Fibroblast of lung (primary cell): ENCODE results near the gene NSG2. TPM values are rescaled to one million over a fixed set of nuclear protein-coding genes. Genes with fewer than 3 reads are reported as not detected.

ENCODE experiments used
- DNase-seq, 2 donors: peaks; one replicate each; pipeline versions ENCODE4 v3.0.0 to v3.0.0-alpha.2; 2010; ENCODE audit warnings: low read depth in 2 of 2
- H2AFZ ChIP-seq: 2 replicates; pipeline ENCODE4 v1.5.1; 2012; ENCODE audit warnings: low read length, control low read depth, inconsistent platforms
- H3K27ac ChIP-seq: 2 replicates; pipeline ENCODE4 v1.5.1; 2011; ENCODE audit warnings: low read length, control low read depth; ENCODE audit not compliant: insufficient read depth
- H3K27me3 ChIP-seq: 2 replicates; pipeline ENCODE4 v1.5.1; 2011; ENCODE audit warnings: mild to moderate bottlenecking, low read length; ENCODE audit not compliant: control insufficient read depth, insufficient read depth
- H3K36me3 ChIP-seq: 2 replicates; pipeline ENCODE4 v1.5.1; 2011; ENCODE audit warnings: low read length; ENCODE audit not compliant: control insufficient read depth, insufficient read depth
- H3K4me1 ChIP-seq: 2 replicates; pipeline ENCODE4 v1.5.1; 2011; ENCODE audit warnings: low read length; ENCODE audit not compliant: control insufficient read depth, insufficient read depth; ENCODE audit errors: extremely low read depth
- H3K4me2 ChIP-seq: 2 replicates; pipeline ENCODE4 v1.5.1; 2011; ENCODE audit warnings: low read length, control low read depth; ENCODE audit not compliant: insufficient read depth; ENCODE audit errors: extremely low read depth
- H3K4me3 ChIP-seq, 4 experiments: fragments of 200-600 bp in 1 of 4; sonication (generic) in 1 of 4; replicated peaks in 1 of 4; 2 replicates each; pipeline ENCODE4 v1.5.1; 2011 to 2016; ENCODE audit warnings: low read length in 4 of 4, low read depth in 3 of 4, mild to moderate bottlenecking in 3 of 4, control low read depth in 2 of 4, inconsistent platforms in 1 of 4, mixed read lengths in 1 of 4; ENCODE audit not compliant: insufficient read depth in 1 of 4; ENCODE audit errors: control extremely low read depth in 1 of 4
- H3K79me2 ChIP-seq: 2 replicates; pipeline ENCODE4 v1.5.1; 2012; ENCODE audit warnings: mild to moderate bottlenecking, low read length, inconsistent platforms; ENCODE audit not compliant: control insufficient read depth, insufficient read depth
- H3K9ac ChIP-seq: 2 replicates; pipeline ENCODE4 v1.5.1; 2011; ENCODE audit warnings: mild to moderate bottlenecking, low read length, control low read depth; ENCODE audit not compliant: insufficient read depth
- H3K9me3 ChIP-seq: 2 replicates; pipeline ENCODE4 v1.5.1; 2012; ENCODE audit warnings: low read depth, low read length; ENCODE audit not compliant: control insufficient read depth, insufficient read depth
- H4K20me1 ChIP-seq: 2 replicates; pipeline ENCODE4 v1.5.1; 2011; ENCODE audit warnings: low read length; ENCODE audit not compliant: control insufficient read depth, insufficient read depth; ENCODE audit errors: extremely low read depth
- EZH2 ChIP-seq: IDR thresholded peaks from 2 replicates; pipeline ENCODE4 v1.5.1; 2012; ENCODE audit warnings: low read length, control low read depth, mild to moderate bottlenecking; ENCODE audit errors: missing control alignments
- polyA plus RNA-seq, 2 donors: library from polyadenylated mRNA; depleted of rRNA in 1 of 2; stranded (reverse) in 1 of 2; unstranded in 1 of 2; fragments of >200 nt; gene quantifications; 2 replicates each; pipeline ENCODE4 v1.2.1, GENCODE V29; 2011 to 2012; ENCODE audit warnings: missing spikeins in 1 of 2
- total RNA-seq: library from RNA; depleted of rRNA; stranded (reverse); fragments of >200 nt; gene quantifications from 2 replicates; pipeline ENCODE4 v1.2.1, GENCODE V29; 2014
- TF ChIP-seq, protein P1 (sequence below), 2 donors: IDR thresholded peaks in 1 of 2; conservative IDR thresholded peaks in 1 of 2; 1 replicate in 1 of 2; 2 replicates in 1 of 2; pipeline ENCODE4 v1.5.1; 2011 to 2012; ENCODE audit warnings: low read length in 2 of 2, control low read depth in 1 of 2, inconsistent platforms in 1 of 2, low read depth in 1 of 2, mild to moderate bottlenecking in 1 of 2

NSG2 gene
- total and polyA plus RNA-seq, 2 donors (not counting 1 experiment from before 2014, with no cell fraction given): not detected

DNA sequence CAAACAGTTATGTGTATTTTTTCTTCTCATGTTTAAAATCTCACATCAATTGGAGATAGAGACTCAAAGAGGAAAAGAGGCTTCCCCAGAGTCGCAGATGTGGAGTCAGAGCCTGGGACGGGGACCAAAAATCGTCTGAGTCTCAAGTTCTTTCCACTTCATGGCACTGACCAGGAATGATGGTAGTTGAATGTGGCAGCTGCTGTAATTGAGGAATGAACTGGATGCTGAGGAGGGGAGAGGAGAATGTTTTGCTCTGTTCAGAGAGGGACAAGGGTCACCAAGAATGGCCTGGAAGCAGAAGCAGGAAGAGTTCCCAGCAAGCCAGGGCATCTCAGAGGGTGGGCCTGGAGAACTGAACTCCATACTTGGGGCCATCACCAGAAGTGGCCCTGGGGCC is 103.9 kb downstream of the NSG2 start:
- H3K27me3 ChIP-seq: no peaks in the 10 kb centered on the region
- H3K4me1 ChIP-seq: no peaks in the 10 kb centered on the region
- H3K36me3 ChIP-seq: no peaks in the 10 kb centered on the region
- no peak overlapping the region for H2AFZ ChIP-seq
- no peak overlapping the region for H3K9ac ChIP-seq
- no peak overlapping the region for H3K4me3 ChIP-seq
- H3K9me3 ChIP-seq: no peaks in the 10 kb centered on the region
- DNase-seq: no peak
- TF ChIP-seq, protein P1, sequence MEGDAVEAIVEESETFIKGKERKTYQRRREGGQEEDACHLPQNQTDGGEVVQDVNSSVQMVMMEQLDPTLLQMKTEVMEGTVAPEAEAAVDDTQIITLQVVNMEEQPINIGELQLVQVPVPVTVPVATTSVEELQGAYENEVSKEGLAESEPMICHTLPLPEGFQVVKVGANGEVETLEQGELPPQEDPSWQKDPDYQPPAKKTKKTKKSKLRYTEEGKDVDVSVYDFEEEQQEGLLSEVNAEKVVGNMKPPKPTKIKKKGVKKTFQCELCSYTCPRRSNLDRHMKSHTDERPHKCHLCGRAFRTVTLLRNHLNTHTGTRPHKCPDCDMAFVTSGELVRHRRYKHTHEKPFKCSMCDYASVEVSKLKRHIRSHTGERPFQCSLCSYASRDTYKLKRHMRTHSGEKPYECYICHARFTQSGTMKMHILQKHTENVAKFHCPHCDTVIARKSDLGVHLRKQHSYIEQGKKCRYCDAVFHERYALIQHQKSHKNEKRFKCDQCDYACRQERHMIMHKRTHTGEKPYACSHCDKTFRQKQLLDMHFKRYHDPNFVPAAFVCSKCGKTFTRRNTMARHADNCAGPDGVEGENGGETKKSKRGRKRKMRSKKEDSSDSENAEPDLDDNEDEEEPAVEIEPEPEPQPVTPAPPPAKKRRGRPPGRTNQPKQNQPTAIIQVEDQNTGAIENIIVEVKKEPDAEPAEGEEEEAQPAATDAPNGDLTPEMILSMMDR (conservative IDR thresholded peaks at IDR 0.05 in 1 of 2, IDR thresholded peaks at IDR 0.05 in 1 of 2; ENCODE audit: low read depth in 1 of 2, low read length in 2 of 2): no peak
- TF ChIP-seq EZH2: no peak
- no peak overlapping the region for H3K27ac ChIP-seq
- H4K20me1 ChIP-seq: no peaks in the 10 kb centered on the region
- no peaks in the 10 kb centered on the region for H3K79me2 ChIP-seq
- H3K4me2 ChIP-seq: no peak overlapping the region

DNA sequence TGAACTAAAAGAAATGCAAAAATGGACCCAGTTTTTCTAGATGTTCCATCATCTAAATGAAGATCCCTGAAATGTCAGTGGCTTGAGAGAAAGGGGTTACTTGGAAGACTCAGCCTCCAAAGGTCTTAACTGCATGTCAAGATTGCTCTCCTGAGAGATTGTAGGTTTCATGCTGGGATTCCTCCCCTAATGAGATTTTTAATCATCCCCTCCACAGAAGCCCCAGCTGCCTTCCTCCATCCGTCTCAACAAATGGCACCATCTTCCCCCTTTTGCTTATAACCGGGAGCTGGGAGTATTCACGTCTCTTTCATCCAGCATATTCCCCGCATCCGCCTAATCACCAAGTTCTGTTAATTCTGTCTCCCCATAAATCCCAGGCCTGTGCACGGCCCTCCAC is 104.5 kb downstream of the NSG2 start:
- no peak overlapping the region for H3K4me2 ChIP-seq
- no peaks in the 10 kb centered on the region for H3K36me3 ChIP-seq

DNA sequence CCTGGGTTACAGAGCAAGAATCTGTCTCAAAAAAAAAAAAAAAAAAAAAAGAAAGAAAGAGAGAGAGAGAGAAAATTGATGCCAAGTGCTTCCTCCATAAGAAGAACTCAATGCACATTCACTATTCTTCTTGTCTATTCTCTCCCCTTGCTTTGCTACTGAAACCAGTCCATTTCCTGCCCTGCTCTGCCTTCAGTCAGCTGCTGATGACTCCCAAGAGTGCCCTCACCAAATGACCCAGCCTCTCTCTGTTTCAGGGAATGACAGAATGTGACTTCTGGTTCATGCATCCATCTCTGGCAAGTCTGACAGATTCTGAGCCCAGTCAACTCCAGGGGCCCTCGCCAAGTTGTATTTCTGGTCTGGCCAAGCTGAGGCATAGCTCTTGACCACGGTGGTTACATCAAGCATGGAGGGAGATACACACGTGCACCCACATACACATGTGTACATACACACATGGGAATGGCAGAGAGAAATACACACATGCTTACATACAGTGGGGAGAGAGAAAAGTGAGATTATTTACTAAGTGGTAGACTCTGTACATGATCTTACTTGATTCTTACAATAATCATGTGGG is 106.2 kb downstream of the NSG2 start:
- DNase-seq: no peak
- H3K4me3 ChIP-seq: no peak overlapping the region
- no peaks in the 10 kb centered on the region for H4K20me1 ChIP-seq
- H2AFZ ChIP-seq: no peak overlapping the region
- no peaks in the 10 kb centered on the region for H3K27me3 ChIP-seq
- no peaks in the 10 kb centered on the region for H3K36me3 ChIP-seq
- H3K4me2 ChIP-seq: no peak overlapping the region
- H3K27ac ChIP-seq: no peak overlapping the region
- TF ChIP-seq EZH2: no peak
- TF ChIP-seq, protein P1 (conservative IDR thresholded peaks at IDR 0.05 in 1 of 2, IDR thresholded peaks at IDR 0.05 in 1 of 2; ENCODE audit: low read depth in 1 of 2, low read length in 2 of 2): no peak
- no peaks in the 10 kb centered on the region for H3K79me2 ChIP-seq
- H3K9ac ChIP-seq: no peak overlapping the region
- no peaks in the 10 kb centered on the region for H3K4me1 ChIP-seq
- H3K9me3 ChIP-seq: no peaks in the 10 kb centered on the region

More for the DNA sequence above, 104.5 kb downstream of the NSG2 start:
- no peak for TF ChIP-seq EZH2
- TF ChIP-seq, protein P1 (conservative IDR thresholded peaks at IDR 0.05 in 1 of 2, IDR thresholded peaks at IDR 0.05 in 1 of 2; ENCODE audit: low read depth in 1 of 2, low read length in 2 of 2): no peak
- Histone ChIP-seq H3K9ac (no peak overlapping the region), H2AFZ (no peak overlapping the region), H3K27me3 (no peaks in the 10 kb centered on the region), H3K4me3 (no peak overlapping the region), H3K27ac (no peak overlapping the region), H3K79me2 (no peaks in the 10 kb centered on the region), H3K4me1 (no peaks in the 10 kb centered on the region), H4K20me1 (no peaks in the 10 kb centered on the region), H3K9me3 (no peaks in the 10 kb centered on the region)
- no peak for DNase-seq
